NCI-H510A treated with DMSO at 0.1 percent for 48 hours (cell line): ENCODE data around the gene MPC1.
"Not testable (repeated sequence)": the region's sequence is repeated elsewhere in the genome, so short reads cannot be mapped to it uniquely, and the experiment has no call there.

ENCODE experiments used
- DNase-seq: peaks from one replicate; lab custom pipeline; 2025; lab: John Stamatoyannopoulos, UW

Gene MPC1

DNA sequence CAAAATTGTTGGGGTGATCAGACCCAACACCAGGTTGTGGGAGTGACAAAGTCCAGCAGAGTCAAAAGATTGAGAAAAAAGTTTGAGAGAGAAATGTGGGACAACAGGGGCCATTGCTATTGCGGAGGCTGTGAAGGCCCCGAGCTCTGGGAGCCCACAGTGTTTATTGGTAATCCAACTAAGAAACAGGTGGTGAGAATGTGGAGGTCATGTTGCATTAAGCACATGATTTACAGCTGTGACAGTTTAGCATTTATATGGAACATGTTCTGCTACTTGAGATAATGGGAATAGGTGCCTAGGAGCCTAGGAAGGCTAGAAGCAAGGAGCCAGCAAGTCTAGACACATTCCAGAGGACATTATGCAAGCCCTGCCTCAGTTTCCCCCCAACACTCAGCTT lies 37.8 kb downstream of the MPC1 start:
- not testable (repeated sequence) for DNase-seq

- no peak for DNase-seq
Observed at GRCh38 chr6:166344240-166344639, 38.5 kb downstream of the MPC1 start.

- DNase-seq, result no peak
Observed at GRCh38 chr6:166343150-166343487, 39.6 kb downstream of the MPC1 start.

- peak; percentile 20 for DNase-seq
Observed at GRCh38 chr6:166342349-166343149, 40.2 kb downstream of the MPC1 start, which contains the start of gene SFT2D1. Gene SFT2D1, minus strand, starts transcription at chr6:166342545. Its CDS starts 64 bp downstream, at chr6:166342481.

GRCh38 chr6:166341977-166342348 lies 40.8 kb downstream of the MPC1 start:
- DNase-seq, result no peak

- DNase-seq, result no peak
Observed at GRCh38 chr6:166341464-166341863, 41.3 kb downstream of the MPC1 start.

- DNase-seq, result no peak
Observed at GRCh38 chr6:166338854-166339253, 43.9 kb downstream of the MPC1 start.

DNA sequence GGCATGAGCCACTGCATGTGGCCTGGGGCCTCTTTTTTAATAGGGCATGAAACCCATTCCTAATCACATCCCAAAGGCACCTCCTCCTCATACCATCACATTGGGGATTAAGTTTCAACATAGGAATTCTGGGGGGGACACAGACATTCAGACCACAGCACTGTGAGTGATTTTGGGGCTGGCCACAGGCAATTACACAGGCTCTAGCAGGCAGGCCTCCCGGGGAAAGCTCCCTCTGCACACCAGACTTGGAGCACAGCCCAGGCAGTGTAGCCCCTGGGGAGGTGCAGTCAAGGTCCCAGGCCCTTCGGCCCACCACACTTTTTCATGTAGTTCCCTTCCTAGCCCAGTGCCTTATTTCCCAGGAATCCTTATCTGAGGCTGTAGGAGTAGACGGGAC lies 45.9 kb downstream of the MPC1 start:
- DNase-seq, result no peak

- no peak for DNase-seq
Observed at GRCh38 chr6:166335378-166336302, 47.1 kb downstream of the MPC1 start.

DNA sequence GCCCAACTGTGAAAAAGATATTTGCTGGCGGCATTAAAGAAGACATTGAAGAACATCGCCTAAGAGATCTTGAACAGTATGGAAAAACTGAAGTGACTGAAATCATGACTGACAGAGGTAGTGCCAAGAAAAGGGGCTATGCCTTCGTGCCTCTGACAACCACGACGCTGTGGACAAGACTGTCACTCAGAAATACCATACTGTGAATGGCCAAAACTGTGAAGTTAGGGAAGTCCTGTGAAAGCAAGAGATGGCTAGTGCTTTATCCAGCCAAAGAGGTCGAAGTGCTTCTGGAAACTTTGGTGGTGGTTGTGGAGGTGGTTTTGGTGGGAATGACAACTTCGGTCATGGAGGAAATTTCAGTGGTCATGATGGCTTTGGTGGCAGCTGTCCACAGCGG lies 47.9 kb downstream of the MPC1 start:
- no peak for DNase-seq

DNA sequence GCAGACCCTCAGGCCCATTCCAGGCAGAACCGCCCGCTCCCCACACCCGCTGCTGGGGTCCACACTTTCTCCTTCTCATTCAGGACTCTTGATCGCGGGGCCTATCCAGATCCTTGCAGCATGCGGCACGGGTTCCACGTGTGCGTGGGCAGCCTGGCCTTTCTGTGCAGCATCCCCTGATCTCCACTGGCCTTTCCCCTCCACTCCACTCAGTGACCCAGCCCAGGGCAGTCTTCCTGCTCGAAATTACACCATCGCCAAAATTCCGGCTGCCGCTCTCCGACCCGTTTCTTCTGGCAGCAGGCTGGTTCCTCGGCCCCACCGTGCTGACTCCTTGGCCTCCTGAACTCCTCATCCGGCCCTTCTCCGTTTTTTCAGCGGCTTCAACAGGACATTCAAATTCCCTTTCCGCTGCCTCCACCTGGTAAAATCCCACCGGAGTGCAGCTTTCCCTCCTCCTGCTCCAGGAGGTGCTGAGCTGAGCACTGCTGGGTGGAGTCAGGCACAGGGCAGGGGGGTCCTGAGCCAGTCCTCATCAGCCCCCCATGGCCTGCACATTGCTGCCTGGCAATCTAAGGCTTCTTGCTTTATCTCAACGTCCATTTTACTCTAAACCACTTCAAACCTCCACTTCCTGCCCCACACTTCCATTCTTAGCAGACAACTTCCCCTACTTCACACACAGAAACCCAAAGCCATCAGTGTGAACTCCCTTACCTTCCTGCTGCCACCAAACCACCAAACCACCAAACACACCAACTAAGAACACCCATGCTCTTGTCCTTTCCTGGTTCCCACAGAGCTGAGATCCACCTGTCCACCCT lies 49.4 kb downstream of the MPC1 start:
- DNase-seq, result no peak

DNA sequence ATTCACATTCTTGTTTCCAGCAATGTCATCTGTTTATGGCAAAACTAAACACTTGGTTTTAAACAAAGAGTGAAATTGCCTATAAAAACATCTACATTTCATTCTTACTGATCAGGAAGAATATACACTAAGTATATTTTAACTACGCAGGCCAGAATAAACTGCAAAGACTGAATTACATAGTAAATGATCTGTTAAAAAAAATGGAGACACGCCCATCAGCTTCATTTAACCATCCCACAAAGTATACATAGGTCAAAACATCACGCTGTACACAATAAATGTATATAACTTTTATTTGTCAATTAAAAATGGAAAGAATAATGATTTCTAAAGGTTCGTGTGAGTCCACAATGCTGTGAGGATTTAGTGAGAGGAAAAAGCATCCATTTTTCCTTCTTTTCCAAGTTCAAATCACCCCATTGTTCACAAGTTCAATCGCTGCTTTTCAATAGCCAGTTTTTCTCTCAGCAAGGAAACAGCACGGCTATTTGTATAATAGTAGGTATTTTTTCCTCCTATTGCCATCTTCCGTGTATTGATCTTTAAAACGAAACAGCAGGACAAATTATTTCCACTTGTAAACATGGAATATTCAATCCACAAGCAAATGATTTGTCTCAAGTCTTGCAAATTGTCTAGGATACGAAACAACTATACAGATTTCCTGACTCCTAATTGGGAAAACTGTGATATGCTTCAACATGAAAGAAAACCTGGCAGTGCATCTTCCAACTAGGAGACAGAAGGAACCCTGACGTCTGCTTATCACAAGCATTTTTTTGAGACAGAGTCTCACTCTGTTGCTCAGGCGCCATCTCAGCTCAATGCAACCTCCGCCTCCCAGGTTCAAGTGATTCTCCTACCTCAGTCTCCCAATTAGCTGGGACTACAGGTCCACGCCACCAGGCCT lies 51.0 kb downstream of the MPC1 start:
- DNase-seq, result no peak

GRCh38 chr6:166330612-166331011 lies 52.1 kb downstream of the MPC1 start:
- no peak for DNase-seq

DNA sequence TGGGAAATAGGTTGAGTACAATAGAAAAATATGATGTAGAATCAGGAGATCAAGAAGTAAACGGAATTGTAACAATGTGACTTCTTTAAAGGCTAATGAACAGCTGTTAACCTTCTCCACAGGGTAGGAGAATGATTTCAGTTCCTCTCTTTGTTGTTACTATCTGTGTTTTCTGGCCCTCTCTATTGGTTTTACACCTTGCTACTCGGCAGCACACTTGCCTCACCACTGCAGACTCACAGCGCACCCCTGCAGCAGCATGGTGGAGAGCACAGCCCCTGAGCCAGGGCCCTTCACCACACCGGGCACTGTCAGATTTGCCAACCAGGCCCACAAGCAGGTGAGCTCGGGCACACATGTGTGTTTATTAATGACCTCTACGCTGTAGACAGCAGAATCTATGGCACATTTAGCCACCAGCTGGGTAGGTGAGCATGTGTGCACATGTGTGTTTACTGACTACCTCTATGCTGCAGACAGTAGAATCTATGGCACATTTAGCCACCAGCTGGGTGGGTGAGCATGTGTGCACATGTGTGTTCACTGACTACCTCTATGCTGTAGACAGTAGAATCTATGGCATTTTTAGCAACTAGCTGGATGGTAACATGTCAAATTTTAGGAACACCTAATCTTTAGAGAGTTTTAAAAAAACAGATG lies 57.2 kb downstream of the MPC1 start:
- DNase-seq, result no peak

- no peak for DNase-seq
Observed at GRCh38 chr6:166323395-166323794, 59.3 kb downstream of the MPC1 start.

GRCh38 chr6:166318649-166319600 lies 63.8 kb downstream of the MPC1 start:
- DNase-seq, result no peak

DNA sequence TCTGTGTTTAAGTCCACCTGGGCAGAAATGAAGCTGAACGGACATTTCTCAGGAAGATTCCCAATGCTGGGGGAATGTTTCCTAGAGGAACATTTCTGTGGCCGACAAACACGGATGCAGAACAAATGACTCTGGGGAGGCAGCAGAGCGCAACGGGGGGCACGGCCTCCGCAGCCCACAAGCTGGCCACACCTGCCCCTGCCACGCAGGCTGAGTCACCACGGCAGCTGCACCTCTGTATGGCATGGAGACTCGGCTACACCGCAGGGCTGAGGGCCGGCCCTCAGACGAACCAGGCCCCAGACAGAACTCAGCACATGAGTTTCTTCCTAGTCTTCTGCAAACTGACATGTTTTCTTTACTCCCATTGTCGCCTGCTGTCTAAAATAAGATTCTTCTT lies 64.5 kb downstream of the MPC1 start:
- no peak for DNase-seq

GRCh38 chr6:166317261-166318212 lies 65.2 kb downstream of the MPC1 start:
- no peak for DNase-seq
